T-cell (primary cell): Measurements from ENCODE around the gene SMARCD3. TPM values are rescaled to one million over a fixed set of nuclear protein-coding genes. Genes with fewer than 3 reads are reported as not detected.

Experiments used
- ATAC-seq, 4 experiments: fragments of 200-7000 bp in 3 of 4; fragments of 150-1000 bp in 1 of 4; cut with Tn5 transposase; replicated peaks in 1 of 4; 1 replicate in 3 of 4; 2 replicates in 1 of 4; pipeline ENCODE4 v1.10.0; 2021; ENCODE audit warnings: moderate library complexity in 3 of 4, mild to moderate bottlenecking in 2 of 4, moderate number of reproducible peaks in 1 of 4
- CTCF ChIA-PET, 2 donors: fragments of 300-600 bp; sonication (Branson Sonifier 250); formaldehyde crosslinking; loops; one replicate each; lab custom pipeline; 2022; ENCODE audit warnings: antibody characterized with exemption in 2 of 2; lab: Charles Lee
- POLR2A ChIA-PET, 2 donors: fragments of 300-600 bp; sonication (Branson Sonifier 250); formaldehyde crosslinking; loops; one replicate each; lab custom pipeline; 2022; ENCODE audit warnings: antibody characterized with exemption in 2 of 2; lab: Charles Lee
- DNase-seq, 35 experiments: peaks; one replicate each; pipeline versions ENCODE4 v3.0.0 to v3.0.0-alpha.2; 2013 to 2023
- H3K27ac ChIP-seq: one replicate; pipeline ENCODE4 v1.5.1; 2013; ENCODE audit warnings: low read length
- H3K27me3 ChIP-seq, 2 experiments: replicated peaks in 1 of 2; 1 replicate in 1 of 2; 2 replicates in 1 of 2; pipeline versions ENCODE4 v1.6.1 to v1.7.0; 2013; ENCODE audit warnings: low read length in 1 of 2, mixed read lengths in 1 of 2; ENCODE audit not compliant: control insufficient read depth in 2 of 2, insufficient read depth in 2 of 2; ENCODE audit errors: extremely low read depth in 1 of 2
- H3K36me3 ChIP-seq, 2 donors: 1 replicate in 1 of 2; 2 replicates in 1 of 2; pipeline versions ENCODE4 v1.6.1 to v1.7.0; 2013; ENCODE audit warnings: low read length in 1 of 2; ENCODE audit not compliant: control insufficient read depth in 2 of 2, insufficient read depth in 1 of 2; ENCODE audit errors: extremely low read depth in 1 of 2
- H3K4me1 ChIP-seq, 2 experiments: 1 replicate in 1 of 2; 2 replicates in 1 of 2; pipeline versions ENCODE4 v1.6.1 to v1.7.0; 2013; ENCODE audit warnings: low read length in 2 of 2, mixed read lengths in 1 of 2; ENCODE audit not compliant: insufficient read depth in 2 of 2, control insufficient read depth in 1 of 2; ENCODE audit errors: extremely low read depth in 1 of 2
- H3K4me3 ChIP-seq, 2 donors: 1 replicate in 1 of 2; 2 replicates in 1 of 2; pipeline versions ENCODE4 v1.5.1 to v1.7.0; 2013; ENCODE audit warnings: mild to moderate bottlenecking in 2 of 2, low read length in 1 of 2, moderate library complexity in 1 of 2; ENCODE audit not compliant: control insufficient read depth in 1 of 2; ENCODE audit errors: extremely low read depth in 1 of 2
- H3K9me3 ChIP-seq: 2 replicates; pipeline ENCODE4 v1.7.0; 2013
- H3K27ac Mint-ChIP-seq, 2 donors: one replicate each; pipeline ENCODE4 v1.8.0; 2020 to 2021; ENCODE audit warnings: mild to moderate bottlenecking in 2 of 2, mixed read lengths in 2 of 2
- H3K27me3 Mint-ChIP-seq, 2 donors: one replicate each; pipeline ENCODE4 v1.8.0; 2021 to 2022; ENCODE audit warnings: mixed read lengths in 2 of 2
- H3K36me3 Mint-ChIP-seq: one replicate; pipeline ENCODE4 v1.8.0; 2021; ENCODE audit warnings: mixed read lengths
- H3K4me1 Mint-ChIP-seq, 3 donors: one replicate each; pipeline ENCODE4 v1.8.0; 2020 to 2022; ENCODE audit warnings: mixed read lengths in 3 of 3, mild to moderate bottlenecking in 1 of 3
- H3K4me3 Mint-ChIP-seq, 3 donors: one replicate each; pipeline ENCODE4 v1.8.0; 2020 to 2022; ENCODE audit warnings: mild to moderate bottlenecking in 3 of 3, mixed read lengths in 3 of 3, moderate library complexity in 3 of 3
- H3K9me3 Mint-ChIP-seq, 3 donors: one replicate each; pipeline ENCODE4 v1.8.0; 2020 to 2022; ENCODE audit warnings: mixed read lengths in 3 of 3
- WGBS: methylation state at CpG from one replicate; pipeline ENCODE4 v1.1.5; 2013; ENCODE audit warnings: missing lambda C conversion rate; ENCODE audit not compliant: insufficient coverage; 5-methylcytosine and 5-hydroxymethylcytosine counted together
- total RNA-seq, 35 experiments: library from RNA in 6 of 35; stranded (reverse) in 6 of 35; fragments of 120-200 nt in 1 of 35; gene quantifications; one replicate each; pipeline versions ENCODE4 v1.2.1 to v1.2.4 and lab custom pipeline; 2013 to 2026

SMARCD3 gene
- total RNA-seq, 5 donors from 2014 or later (not counting 1 experiment from before 2014, with no cell fraction given): 6.3 to 28.5 (median 9.1) TPM

DNA sequence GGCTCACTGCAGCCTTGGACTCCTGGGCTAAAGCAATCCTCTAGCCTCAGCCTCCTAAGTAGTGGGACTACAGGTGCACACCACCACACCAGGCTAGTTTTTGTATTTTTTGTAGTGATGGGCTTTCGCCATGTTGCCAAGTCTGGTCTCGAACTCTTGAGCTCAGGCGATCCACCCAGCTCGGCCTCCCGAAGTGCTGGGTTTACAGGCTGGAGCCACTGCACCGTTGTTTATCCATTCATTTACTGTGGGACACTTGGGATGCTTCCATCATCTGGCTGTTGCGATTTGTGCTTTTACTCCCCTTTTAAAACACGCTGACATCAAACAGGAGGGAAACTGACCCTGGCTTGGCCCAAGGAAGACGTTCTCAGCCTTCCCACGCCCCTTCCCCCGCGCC, 30.5 kb upstream of the SMARCD3 start:
- Histone ChIP-seq H3K36me3 (no peaks in the 10 kb centered on the region), H3K9me3 (no peaks in the 10 kb centered on the region), H3K4me3 (no peak overlapping the region), H3K27me3 (peaks cover 2 to 41% of the 10 kb centered on the region in 2 experiments), H3K27ac (no peak overlapping the region), H3K4me1 (peaks cover 0 to 24% of the 10 kb centered on the region in 2 experiments)
- Mint-ChIP-seq H3K36me3 (no peaks in the 10 kb centered on the region), H3K4me3 (peak overlapping the region in 1 of 3 donors; percentile 78), H3K4me1 (peaks cover 22 to 25% (median 24%) of the 10 kb centered on the region in 3 donors), H3K9me3 (no peaks in the 10 kb centered on the region), H3K27me3 (peaks cover 8 to 30% of the 10 kb centered on the region in 2 donors), H3K27ac (peak overlapping the region; percentile 13 to 39)
- POLR2A ChIA-PET: no interaction called here
- WGBS: 87% methylated on average over 12 of the region's 12 CpGs
- no peak for ATAC-seq
- CTCF ChIA-PET: no interaction called here
- DNase-seq: no peak

DNA sequence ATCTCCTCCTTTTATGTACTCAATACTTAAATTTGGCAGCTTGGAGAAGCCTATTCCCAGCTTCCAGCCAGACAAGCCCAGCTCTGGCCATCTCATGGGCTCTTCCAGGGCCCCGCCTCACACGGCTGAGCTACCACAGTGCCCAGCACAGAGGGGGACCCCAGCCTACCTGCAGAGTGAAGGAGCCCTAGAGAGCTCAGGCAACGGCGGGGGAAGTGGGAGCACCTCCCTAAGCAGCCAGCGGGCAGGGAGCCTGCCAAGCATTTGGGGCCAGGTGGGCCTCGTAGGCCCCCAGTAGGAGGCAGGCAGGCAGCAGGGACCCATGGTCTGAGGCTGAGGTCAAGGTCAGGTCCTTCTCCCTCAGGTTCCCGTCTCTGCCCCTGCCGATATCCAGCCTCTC, 29.1 kb upstream of the SMARCD3 start:
- Histone ChIP-seq H3K36me3 (no peaks in the 10 kb centered on the region), H3K4me1 (peaks cover 0 to 28% of the 10 kb centered on the region in 2 experiments), H3K27me3 (peaks cover 0 to 39% of the 10 kb centered on the region in 2 experiments), H3K27ac (no peak overlapping the region), H3K9me3 (no peaks in the 10 kb centered on the region), H3K4me3 (peak overlapping the region in 1 of 2 donors; percentile 54)
- CTCF ChIA-PET: interaction anchor here in 1 of 2 donors (1.6 kb wide), 1 partner anchor 32 kb away, joined by 3 read pairs; no protein-coding TSS in a partner anchor
- DNase-seq (no peak), ATAC-seq (no peak)
- WGBS: 89% methylated on average over 4 of the region's 8 CpGs
- no peaks in the 10 kb centered on the region for H3K9me3 Mint-ChIP-seq
- H3K4me3 Mint-ChIP-seq: peak overlapping the region; percentile 77 to 81 (median 78)
- peaks cover 26 to 33% (median 29%) of the 10 kb centered on the region in 3 donors for H3K4me1 Mint-ChIP-seq
- H3K27me3 Mint-ChIP-seq: peaks cover 8 to 27% of the 10 kb centered on the region in 2 donors
- no peaks in the 10 kb centered on the region for H3K36me3 Mint-ChIP-seq
- POLR2A ChIA-PET: no interaction called here
- H3K27ac Mint-ChIP-seq: peak overlapping the region in 1 of 2 donors; percentile 78

DNA sequence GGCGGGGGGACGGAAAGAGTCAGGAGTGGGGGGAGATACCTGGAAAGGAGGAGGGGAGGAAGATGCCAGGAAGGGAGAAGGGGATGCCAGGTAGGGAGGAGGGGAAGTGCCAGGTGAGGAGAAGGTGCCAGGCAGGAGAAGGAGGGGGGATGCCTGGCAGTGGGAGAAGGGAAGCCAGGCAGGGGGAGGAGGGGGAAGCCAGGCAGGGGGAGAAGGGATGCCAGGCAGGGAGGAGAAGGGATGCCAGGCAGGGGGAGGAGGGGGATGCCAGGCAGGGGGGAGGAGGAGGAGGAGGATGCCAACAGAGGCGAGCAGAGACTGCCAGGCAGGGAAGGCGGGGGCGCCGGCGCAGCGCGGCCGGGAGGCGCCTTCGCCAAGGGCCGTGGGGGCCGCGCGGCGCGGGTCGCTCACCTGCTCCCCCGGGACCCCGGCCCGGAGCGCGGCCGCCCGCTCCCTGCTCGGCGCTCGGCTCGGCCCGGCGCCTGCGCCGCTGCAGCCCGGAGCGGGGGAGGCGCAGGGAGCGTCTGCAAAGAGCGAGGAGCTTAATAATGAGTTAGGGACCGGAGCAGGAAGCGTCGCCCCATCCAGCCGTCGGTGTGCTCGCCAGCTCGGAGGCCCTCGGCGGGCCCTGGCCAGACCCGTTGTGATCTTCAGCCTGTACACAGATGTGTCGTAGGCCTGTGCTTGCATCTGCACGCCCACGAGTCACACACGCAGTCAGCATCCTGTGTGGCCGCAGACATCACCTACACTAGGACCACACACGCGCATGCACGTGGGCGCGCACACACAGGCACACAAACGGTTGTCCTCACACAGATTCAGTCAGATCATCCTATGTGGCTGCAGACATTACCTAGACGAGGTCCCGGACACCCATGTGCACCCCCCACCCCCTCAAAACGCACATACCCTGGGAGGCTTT, 28.4 kb upstream of the SMARCD3 start:
- Histone ChIP-seq H3K4me1 (peaks cover 0 to 35% of the 10 kb centered on the region in 2 experiments), H3K36me3 (no peaks in the 10 kb centered on the region), H3K27me3 (peaks cover 0 to 34% of the 10 kb centered on the region in 2 experiments), H3K4me3 (peak overlapping the region; percentile 54 to 67), H3K27ac (no peak overlapping the region), H3K9me3 (no peaks in the 10 kb centered on the region)
- peak overlapping the region; percentile 77 to 81 (median 78) for H3K4me3 Mint-ChIP-seq
- no peaks in the 10 kb centered on the region for H3K36me3 Mint-ChIP-seq
- peaks cover 5 to 24% of the 10 kb centered on the region in 2 donors for H3K27me3 Mint-ChIP-seq
- no peaks in the 10 kb centered on the region for H3K9me3 Mint-ChIP-seq
- WGBS: 1% methylated on average over 54 of the region's 63 CpGs
- peak overlapping the region; percentile 36 to 78 for H3K27ac Mint-ChIP-seq
- CTCF ChIA-PET: interaction anchor here (0.6 to 1.6 kb wide), 2 partner anchors 31 to 75 kb away, joined by 3 read pairs; no protein-coding TSS in a partner anchor
- H3K4me1 Mint-ChIP-seq: peaks cover 32 to 40% (median 36%) of the 10 kb centered on the region in 3 donors
- ATAC-seq (peak; percentile 81 to 86 (median 83)), DNase-seq (peak; percentile 4 to 68 (median 46))
- POLR2A ChIA-PET: no interaction called here

DNA sequence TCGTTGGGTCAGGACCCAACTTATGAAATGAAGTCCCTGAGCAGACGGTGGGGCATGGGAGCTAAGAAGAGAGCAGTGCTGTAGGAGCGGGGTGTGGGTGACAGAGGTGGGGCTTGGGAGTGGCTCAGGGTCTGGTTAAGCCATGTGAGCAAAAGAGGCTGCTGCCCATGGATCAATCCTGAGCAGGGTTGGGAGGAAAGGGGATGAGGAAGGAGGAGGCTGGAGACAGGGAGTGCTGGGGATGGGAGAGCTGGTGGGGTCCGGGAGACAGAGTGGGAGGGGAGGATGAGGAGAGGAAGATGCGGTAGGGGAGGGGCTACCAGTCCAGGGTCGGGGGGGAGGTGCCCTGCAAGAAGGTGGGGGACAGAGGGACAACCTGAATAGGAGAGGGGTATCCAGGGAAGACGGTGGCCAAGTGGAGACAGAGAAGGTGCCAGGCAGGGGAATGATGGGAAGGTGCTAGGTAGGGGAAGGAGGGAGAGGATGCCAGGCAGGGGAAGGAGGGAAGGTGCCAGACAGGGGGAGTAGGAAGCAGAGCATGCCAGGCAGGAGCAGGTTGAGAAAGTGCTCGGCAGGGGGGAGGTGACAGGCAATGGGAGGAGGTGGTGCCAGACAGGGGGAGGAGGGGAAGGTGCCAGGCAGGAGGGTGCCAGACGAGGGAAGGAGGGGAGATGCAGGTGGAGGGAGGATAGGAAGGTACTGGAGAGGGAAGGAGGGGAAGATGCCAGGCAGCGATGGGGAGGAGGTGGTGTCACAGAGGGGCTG, 27.5 kb upstream of the SMARCD3 start:
- Mint-ChIP-seq H3K27me3 (peaks cover 0 to 16% of the 10 kb centered on the region in 2 donors), H3K27ac (no peak overlapping the region), H3K4me3 (peak overlapping the region; percentile 52 to 78 (median 59)), H3K9me3 (no peaks in the 10 kb centered on the region), H3K4me1 (peaks cover 37 to 45% (median 41%) of the 10 kb centered on the region in 3 donors), H3K36me3 (no peaks in the 10 kb centered on the region)
- WGBS: 44% methylated on average over 10 of the region's 10 CpGs
- DNase-seq (peak in 5 of 35 experiments; percentile 7 to 33 (median 18)), ATAC-seq (no peak)
- CTCF ChIA-PET: no interaction called here
- Histone ChIP-seq H3K4me1 (peaks cover 0 to 40% of the 10 kb centered on the region in 2 experiments), H3K27ac (no peak overlapping the region), H3K9me3 (no peaks in the 10 kb centered on the region), H3K4me3 (peak overlapping the region in 1 of 2 donors; percentile 36), H3K27me3 (peaks cover 0 to 26% of the 10 kb centered on the region in 2 experiments), H3K36me3 (no peaks in the 10 kb centered on the region)
- POLR2A ChIA-PET: interaction anchor here in 1 of 2 donors (0.6 kb wide), 1 partner anchor 10 kb away, joined by 4 read pairs; no protein-coding TSS in a partner anchor

DNA sequence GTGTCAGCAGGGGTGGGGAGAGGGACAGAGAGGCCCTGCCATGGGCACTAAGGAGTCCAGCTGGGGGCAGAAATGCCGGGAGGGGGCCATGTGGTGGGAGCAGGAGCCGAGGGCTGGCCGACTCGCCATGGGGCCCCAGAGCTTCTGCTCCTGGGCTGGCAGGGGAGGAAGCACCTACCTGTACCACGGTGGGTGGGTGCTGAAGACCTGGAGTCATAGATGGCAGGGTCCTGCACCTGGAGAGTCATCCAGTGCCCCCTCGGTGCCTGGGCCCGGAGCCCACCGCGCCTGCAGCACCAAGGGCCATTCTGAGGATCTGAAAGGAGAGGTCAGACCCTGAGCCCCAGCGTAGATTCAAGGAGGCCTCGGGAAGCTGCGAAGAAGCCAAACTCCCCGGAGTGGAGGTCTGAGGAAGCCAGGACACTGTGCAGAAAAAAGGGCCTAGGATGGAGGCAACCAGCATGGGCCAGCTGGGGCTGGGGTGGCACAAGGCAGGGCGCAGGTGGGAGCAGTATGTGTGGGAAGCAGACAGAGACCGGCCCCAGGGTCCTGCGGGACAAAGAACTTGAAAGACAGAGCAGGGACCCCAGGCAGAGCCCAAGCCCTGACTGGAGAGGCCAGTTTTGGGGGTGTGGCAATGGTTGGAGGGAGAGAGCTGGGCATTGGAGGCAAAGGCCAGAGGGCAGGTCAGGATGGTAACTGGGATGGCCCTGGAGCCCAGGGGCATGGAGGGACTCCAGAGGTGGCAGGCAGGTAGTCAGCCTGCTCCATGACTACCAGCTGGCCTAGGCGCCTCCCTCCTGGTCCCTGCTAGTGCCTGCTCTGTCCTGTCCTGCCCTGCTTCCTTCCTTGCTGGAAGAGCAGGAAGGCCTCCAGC, 26.7 kb upstream of the SMARCD3 start:
- Mint-ChIP-seq H3K27ac (no peak overlapping the region), H3K4me1 (peaks cover 37 to 45% (median 43%) of the 10 kb centered on the region in 3 donors), H3K4me3 (peak overlapping the region; percentile 54 to 78 (median 59)), H3K36me3 (no peaks in the 10 kb centered on the region), H3K27me3 (peaks cover 0 to 9% of the 10 kb centered on the region in 2 donors), H3K9me3 (no peaks in the 10 kb centered on the region)
- ATAC-seq (no peak), DNase-seq (no peak)
- ChIA-PET POLR2A (interaction anchor here in 1 of 2 donors (0.6 kb wide), 1 partner anchor 11 kb away, joined by 4 read pairs; no protein-coding TSS in a partner anchor), CTCF (no interaction called here)
- Histone ChIP-seq H3K4me1 (peaks cover 0 to 40% of the 10 kb centered on the region in 2 experiments), H3K9me3 (no peaks in the 10 kb centered on the region), H3K27ac (no peak overlapping the region), H3K27me3 (peaks cover 0 to 23% of the 10 kb centered on the region in 2 experiments), H3K4me3 (no peak overlapping the region), H3K36me3 (no peaks in the 10 kb centered on the region)
- 94% methylated on average over 17 of the region's 17 CpGs for WGBS
